K562 (cell line): Measurements from ENCODE around the gene KCTD17.

Source experiments
- CBX3 ChIP-seq, 2 experiments: IDR thresholded peaks; 1 replicate in 1 of 2; 2 replicates in 1 of 2; pipeline ENCODE4 v1.6.1; 2012; ENCODE audit warnings: inconsistent platforms in 2 of 2, low read length in 2 of 2, borderline replicate concordance in 1 of 2, control low read depth in 1 of 2
- ELF2 ChIP-seq: fragments of 250-450 bp; sonication (Bioruptor Pico); IDR thresholded peaks from 2 replicates; pipeline ENCODE4 v1.5.0; 2021; ENCODE audit warnings: mild to moderate bottlenecking
- JUND ChIP-seq, 2 experiments: IDR thresholded peaks; 2 replicates in 1 of 2; 3 replicates in 1 of 2; pipeline ENCODE4 v1.6.1; 2011; ENCODE audit warnings: borderline replicate concordance in 2 of 2, low read depth in 2 of 2, low read length in 2 of 2, improper control_type of control experiment in 1 of 2, missing biosample characterization in 1 of 2, missing genetic modification characterization in 1 of 2, missing genetic modification reagents in 1 of 2
- NFYB ChIP-seq: IDR thresholded peaks from 2 replicates; pipeline ENCODE4 v1.6.1; 2011; ENCODE audit warnings: mild to moderate bottlenecking, moderate library complexity; ENCODE audit not compliant: insufficient read length; ENCODE audit errors: extremely low read depth
- SMAD4 ChIP-seq: fragments of 250-450 bp; sonication (Bioruptor Pico); conservative IDR thresholded peaks from 2 replicates; pipeline ENCODE4 v1.8.0; 2021; ENCODE audit warnings: inconsistent platforms, mild to moderate bottlenecking, moderate library complexity
- ZBTB49 ChIP-seq: sonication (generic); formaldehyde crosslinking; IDR thresholded peaks from 2 replicates; pipeline ENCODE4 v1.8.0; 2022; ENCODE audit warnings: missing genetic modification reagents, mild to moderate bottlenecking, borderline replicate concordance
- TF ChIP-seq, protein P1 (sequence below), 3 experiments: IDR thresholded peaks in 2 of 3; conservative IDR thresholded peaks in 1 of 3; 2 replicates each; pipeline ENCODE4 v1.5.1; 2011 to 2012; ENCODE audit warnings: low read length in 3 of 3, mild to moderate bottlenecking in 3 of 3, control low read depth in 2 of 3, improper control_type of control experiment in 1 of 3, inconsistent platforms in 1 of 3, low read depth in 1 of 3, mixed read lengths in 1 of 3, moderate library complexity in 1 of 3; ENCODE audit not compliant: insufficient read depth in 2 of 3

- no peak for TF ChIP-seq ELF2 (CRISPR knock-in tag)
- TF ChIP-seq JUND (IDR thresholded peaks at IDR 0.05; ENCODE audit: borderline replicate concordance, low read depth, low read length): no peak
- no peak for TF ChIP-seq JUND (tag; IDR thresholded peaks at IDR 0.05; ENCODE audit: borderline replicate concordance, low read depth, low read length)
- no peak for TF ChIP-seq SMAD4 (CRISPR knock-in tag)
- TF ChIP-seq, protein P1, sequence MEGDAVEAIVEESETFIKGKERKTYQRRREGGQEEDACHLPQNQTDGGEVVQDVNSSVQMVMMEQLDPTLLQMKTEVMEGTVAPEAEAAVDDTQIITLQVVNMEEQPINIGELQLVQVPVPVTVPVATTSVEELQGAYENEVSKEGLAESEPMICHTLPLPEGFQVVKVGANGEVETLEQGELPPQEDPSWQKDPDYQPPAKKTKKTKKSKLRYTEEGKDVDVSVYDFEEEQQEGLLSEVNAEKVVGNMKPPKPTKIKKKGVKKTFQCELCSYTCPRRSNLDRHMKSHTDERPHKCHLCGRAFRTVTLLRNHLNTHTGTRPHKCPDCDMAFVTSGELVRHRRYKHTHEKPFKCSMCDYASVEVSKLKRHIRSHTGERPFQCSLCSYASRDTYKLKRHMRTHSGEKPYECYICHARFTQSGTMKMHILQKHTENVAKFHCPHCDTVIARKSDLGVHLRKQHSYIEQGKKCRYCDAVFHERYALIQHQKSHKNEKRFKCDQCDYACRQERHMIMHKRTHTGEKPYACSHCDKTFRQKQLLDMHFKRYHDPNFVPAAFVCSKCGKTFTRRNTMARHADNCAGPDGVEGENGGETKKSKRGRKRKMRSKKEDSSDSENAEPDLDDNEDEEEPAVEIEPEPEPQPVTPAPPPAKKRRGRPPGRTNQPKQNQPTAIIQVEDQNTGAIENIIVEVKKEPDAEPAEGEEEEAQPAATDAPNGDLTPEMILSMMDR (IDR thresholded peaks at IDR 0.05 in 2 of 3, conservative IDR thresholded peaks at IDR 0.05 in 1 of 3; ENCODE audit: insufficient read depth in 2 of 3, low read depth in 1 of 3, low read length in 3 of 3): no peak
- TF ChIP-seq NFYB: no peak
- peak in 1 of 2 experiments; percentile 76; a peak in 1 of 3 replicates for TF ChIP-seq CBX3 (IDR thresholded peaks at IDR 0.05; ENCODE audit: borderline replicate concordance in 1 of 2, low read length in 2 of 2)
- no peak for TF ChIP-seq ZBTB49 (CRISPR knock-in tag)
Observed at GRCh38 chr22:37072673-37073072, 21.1 kb downstream of the KCTD17 start.
